HEK293T (cell line): ENCODE data around the gene FSCN2.

Source experiments
- HDGF ChIP-seq: fragments of 450-650 bp; IDR thresholded peaks from 2 replicates; pipeline ENCODE4 v1.6.1; 2017; ENCODE audit warnings: antibody characterized with exemption, borderline replicate concordance
- LEF1 ChIP-seq: fragments of 450-650 bp; IDR thresholded peaks from 2 replicates; pipeline ENCODE4 v1.6.1; 2017; ENCODE audit warnings: mild to moderate bottlenecking, borderline replicate concordance
- SP1 ChIP-seq: fragments of 450-650 bp; IDR thresholded peaks from 2 replicates; pipeline ENCODE4 v1.6.1; 2017

DNA sequence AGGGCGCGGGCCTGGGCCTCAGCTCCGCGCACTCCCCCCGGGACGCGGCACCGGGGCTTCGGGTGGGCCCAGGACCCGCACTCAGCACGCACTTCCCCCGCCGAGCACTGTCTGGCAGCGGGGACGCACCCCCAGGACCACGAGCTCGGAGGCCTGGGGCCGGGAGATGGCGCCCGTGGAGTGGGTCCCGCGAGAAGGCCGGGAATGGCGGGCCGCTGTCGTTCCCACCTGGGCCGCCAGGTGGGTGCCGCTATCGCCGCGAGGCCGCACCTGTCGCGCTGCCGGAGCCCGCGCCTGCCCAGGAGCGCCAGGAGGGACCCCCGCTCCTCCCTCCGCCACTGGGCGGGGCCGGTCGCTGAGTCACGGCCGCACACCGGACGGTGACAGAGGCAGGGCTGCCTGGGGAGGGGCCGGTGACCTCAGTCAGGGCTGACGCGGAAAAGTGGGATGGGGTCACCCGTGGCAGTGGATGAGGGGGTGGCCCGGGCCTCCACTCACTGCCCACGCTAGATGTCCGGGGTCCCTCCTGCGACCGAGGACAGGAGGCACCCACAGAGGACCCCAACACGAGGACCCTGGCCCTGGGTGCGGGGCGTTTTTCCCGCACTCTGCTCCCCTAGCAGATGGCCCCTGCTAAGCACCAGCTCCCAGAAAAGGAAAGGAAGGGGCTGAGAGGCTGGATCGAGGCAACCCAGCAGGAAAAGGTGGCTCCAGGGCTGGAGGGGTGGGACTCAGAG, 8.7 kb upstream of the FSCN2 start:
- TF ChIP-seq LEF1 (no peak), HDGF (no peak), SP1 (no peak)
